NCI-H774 (cell line): ENCODE results near the gene HOXD12.

Experiments used
- DNase-seq: peaks from one replicate; lab custom pipeline; 2025; lab: John Stamatoyannopoulos, UW

Gene HOXD12

DNA sequence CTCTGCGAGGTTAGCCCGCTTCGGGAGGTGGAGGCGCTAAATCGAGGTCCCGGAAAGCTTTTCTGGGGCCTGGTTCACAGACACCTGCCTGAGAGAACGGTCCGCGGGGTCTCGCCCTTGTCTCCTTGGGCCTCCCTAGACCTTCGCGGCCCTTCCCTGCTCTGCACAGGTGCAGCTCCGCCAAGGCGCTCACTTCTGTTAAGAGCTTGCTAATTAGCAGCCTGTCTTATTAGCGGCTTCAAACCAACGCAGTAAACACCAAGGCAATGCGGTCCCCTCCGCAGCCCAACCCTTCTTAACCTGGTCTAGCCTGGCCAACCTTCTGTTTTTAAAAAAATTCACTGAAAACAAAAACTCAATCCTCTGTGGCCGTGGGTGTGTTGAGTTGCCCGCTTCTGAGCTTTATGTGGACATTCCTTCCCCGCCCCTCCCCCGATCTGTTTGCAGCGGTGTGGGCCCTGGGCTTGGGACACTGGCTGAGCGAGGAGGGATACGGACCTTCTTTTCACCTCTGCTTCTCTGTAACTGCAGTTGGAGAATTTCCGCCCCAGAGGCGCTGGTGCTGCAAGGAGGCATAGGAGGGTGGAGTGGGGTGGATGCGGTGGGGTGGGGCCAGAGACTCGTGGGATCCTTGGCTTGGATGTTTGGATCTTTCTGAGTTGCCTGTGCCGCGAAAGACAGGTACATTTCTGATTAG lies 48.4 kb downstream of the HOXD12 start:
- DNase-seq = no peak

DNA sequence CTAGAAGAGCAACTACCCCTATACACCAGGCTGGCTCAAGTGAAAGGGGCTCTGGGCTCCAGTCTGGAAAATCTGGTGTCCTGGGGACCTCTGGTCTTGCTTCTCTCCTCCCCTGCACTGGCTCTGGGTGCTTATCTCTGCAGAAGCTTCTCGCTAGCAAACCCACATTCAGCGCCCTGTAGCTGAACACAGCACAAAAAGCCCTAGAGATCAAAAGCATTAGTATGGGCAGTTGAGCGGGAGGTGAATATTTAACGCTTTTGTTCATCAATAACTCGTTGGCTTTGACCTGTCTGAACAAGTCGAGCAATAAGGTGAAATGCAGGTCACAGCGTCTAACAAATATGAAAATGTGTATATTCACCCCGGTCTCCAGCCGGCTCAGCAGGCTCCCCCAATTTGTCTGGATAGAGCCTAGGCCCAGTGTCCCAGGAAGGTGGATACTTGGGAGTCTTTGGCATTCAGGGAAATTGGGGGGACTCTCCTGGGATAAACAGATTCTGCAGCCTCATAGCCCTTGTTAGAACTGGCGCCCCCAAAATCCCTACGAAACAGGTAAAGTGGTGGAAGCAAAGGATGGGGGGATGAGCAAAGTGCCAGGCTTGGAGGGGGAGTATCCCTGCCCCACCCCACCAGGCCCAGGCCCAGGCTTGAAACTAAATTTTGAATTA lies 49.3 kb downstream of the HOXD12 start:
- DNase-seq = no peak

DNA sequence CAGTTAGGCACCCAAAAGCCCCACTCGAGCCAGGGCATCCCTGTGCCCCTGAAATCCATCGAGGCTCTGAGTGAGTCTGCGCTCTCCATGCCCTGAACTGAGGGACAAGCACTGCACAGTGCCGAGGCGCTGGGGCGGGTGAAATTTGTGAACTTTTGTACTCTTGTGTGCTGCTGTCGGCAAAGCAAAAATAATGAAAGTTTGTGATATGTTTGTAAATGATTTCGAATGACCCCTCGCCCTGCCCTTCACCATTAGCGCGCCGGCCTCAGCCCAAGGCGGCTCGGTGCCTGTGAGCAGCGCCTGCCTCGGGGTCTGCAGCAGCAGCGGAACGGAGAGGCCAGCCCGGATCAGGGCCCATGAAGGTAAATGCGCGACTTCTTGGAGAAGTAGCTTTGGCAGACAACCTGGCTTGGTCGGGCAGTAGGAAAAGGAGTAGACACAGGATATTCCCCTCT lies 49.9 kb downstream of the HOXD12 start:
- DNase-seq = no peak

DNA sequence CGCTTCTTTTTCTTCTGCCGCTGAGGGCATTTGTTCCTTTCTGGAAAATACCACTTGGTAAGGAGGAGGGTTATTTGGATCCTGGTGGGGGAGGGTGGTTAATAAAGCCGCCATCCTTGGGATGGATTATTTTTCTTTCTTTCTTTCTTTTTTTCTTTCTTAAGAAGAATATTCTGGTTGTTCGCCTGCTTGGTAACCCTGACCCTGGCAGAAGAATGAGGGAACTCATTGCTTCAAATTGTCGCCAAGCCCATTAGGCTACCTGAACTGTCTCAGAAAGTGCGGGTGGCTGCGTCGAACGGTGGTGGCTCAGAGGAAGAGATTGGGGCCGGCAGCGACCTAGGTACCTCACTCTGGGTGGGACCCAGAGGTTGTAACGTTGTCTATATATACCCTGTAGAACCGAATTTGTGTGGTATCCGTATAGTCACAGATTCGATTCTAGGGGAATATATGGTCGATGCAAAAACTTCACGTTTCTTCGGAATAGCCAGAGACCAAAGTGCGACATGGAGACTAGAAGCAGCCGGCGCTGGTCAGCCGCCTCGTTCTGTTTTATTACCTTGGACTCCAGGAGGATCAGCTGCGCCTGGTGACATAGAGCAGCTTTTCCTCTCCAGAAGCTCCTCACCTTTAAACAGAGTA lies 50.5 kb downstream of the HOXD12 start:
- DNase-seq = no peak

DNA sequence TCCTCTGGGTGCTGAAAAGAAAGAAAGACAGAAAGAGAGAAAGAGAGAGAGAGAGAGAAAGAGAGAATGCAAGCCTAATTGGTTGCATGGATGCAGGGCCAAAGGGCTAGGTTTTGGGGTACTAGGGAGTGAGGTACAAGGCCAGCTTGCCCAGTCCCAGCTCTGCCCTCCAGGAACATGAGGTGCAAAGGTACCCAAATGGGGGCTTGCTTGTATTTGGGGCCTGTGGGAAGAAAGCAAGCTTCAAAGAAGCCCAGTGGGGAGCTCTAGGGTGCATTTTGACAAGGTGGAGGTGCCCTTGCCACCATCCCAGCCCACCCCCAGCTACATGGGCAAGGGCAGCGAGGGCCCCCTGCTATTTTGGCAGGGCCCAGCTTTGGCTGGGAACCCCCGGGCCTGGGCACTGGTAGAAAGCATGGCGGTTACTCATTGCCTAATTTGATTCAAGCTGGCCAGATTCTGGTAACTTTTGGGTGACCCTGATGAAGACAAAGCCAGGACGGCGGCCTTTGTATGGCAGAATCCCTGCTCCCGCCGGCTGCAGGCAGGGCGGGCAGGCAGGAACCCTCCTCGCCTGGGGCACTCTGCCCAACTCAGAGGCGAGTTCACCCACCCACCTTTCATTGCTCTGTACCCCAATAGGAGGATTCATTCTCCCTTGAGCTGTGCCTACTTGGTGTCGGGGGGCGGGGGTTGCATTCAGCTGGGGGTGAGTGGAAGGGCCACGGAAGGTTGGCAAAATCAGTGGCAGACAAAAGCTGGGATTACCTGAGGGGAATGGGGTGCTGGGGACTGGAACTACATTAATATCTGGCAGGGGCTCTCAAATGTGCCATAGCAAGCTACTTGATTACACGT lies 51.2 kb downstream of the HOXD12 start:
- no peak for DNase-seq

DNA sequence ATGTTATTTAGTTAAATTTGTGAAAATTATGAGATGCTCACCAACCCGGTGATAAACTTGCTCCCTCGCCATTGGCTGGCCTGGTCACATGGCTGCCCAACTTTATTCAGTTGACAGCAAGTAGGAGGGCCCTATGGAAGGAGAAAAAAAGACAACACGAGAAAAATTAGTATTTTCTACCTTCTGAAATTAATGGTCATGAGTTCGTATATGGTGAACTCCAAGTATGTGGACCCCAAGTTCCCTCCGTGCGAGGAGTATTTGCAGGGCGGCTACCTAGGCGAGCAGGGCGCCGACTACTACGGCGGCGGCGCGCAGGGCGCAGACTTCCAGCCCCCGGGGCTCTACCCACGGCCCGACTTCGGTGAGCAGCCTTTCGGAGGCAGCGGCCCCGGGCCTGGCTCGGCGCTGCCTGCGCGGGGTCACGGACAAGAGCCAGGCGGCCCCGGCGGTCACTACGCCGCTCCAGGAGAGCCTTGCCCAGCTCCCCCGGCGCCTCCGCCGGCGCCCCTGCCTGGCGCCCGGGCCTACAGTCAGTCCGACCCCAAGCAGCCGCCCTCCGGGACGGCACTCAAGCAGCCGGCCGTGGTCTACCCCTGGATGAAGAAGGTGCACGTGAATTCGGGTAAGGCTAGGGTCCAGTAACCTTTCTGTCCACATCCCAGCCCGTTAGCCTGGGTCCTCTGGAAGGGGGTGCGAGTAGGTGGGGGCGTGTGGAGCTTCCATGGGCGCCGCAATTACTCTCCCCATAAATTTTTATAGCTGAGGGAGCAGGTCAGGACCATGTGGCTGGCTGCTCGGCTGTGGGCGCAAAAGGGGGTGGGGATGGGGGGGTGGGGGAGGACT lies 52.1 kb downstream of the HOXD12 start, which contains the start of gene HOXD4:
Gene HOXD4 (plus strand): TSS at position 109 of the 846 bp plus-strand sequence. CDS start 84 bp downstream, at position 193.
- no peak for DNase-seq
